Hippocampal formation (tissue), 2 donors: ENCODE results near the gene MT1M.
"Not testable (repeated sequence)": the region's sequence is repeated elsewhere in the genome, so short reads cannot be mapped to it uniquely, and the experiment has no call there.

ENCODE experiments used
- DNase-seq, 2 donors: peaks; one replicate each; lab custom pipeline; 2025; lab: John Stamatoyannopoulos, UW

The MT1M gene

GRCh38 chr16:56674570-56674969 lies 42.1 kb downstream of the MT1M start:
- not testable (repeated sequence) for DNase-seq

- DNase-seq: no peak
Observed at GRCh38 chr16:56675685-56676210, 43.3 kb downstream of the MT1M start.

- DNase-seq: no peak
Observed at GRCh38 chr16:56677474-56677873, 45.0 kb downstream of the MT1M start.

DNA sequence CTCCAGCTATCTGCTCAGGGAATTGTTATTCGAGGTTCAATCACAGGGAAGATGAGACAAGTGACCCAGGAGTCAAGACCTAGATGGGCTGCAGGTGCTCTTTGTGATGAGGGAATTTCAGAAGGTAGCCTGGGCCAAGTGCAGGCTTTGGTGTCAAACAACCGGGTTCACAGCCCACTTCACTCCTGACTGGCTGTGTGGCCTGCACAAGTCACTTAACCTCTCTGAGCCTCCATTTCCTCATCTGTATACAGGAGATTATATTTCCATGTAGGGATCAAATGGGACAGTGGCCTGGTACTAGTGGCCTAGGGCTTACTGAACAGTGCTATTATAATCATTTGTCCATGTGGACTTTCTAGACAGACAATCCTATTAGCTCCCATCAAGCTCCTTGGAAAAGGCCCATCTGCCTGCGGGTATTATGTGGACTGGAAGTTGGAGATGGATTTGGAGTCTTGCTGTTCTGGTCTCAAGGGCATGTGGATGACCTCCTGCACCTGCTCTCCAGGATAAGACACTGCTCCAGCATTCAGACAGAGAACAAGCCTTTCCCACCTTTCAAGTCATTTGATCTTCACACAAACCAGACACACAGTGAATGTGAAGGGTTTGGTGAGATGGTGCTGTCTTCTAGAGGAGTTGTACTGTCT lies 46.7 kb downstream of the MT1M start:
- no peak for DNase-seq

DNA sequence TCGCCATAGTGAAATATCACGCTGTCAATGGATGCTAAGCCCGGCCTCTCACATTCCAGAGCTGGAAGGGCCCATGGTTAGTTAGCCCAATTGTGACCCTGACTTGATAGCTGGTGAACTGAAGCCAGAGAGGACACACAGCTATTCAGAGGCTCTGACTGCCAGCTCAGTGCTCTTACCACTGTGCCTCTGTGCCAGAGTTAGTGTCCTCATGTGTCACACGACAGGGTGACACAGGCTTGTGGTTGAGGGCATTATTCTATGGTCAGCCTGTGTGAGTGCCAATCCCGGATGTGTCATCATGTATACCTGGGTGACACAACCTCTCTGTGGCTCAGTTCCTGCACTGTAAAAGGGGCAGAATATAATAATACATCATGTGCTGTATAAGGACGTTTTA lies 47.4 kb downstream of the MT1M start:
- DNase-seq: no peak

- peak; percentile 78 to 81 for DNase-seq
Observed at GRCh38 chr16:56681939-56682702, 49.7 kb downstream of the MT1M start, which contains the start of gene MT1X. Gene MT1X (plus strand): TSS chr16:56682470. CDS start chr16:56682541, 71 bp downstream.

- no peak for DNase-seq
Observed at GRCh38 chr16:56682703-56683397, 50.4 kb downstream of the MT1M start.
